GDM1 (cell line): ENCODE results near the gene CD55.

Experiments
- DNase-seq: peaks from one replicate; lab custom pipeline; 2025; lab: John Stamatoyannopoulos, UW

Gene CD55

GRCh38 chr1:207330011-207330710 is 8.7 kb downstream of the CD55 start:
- no peak for DNase-seq

DNA sequence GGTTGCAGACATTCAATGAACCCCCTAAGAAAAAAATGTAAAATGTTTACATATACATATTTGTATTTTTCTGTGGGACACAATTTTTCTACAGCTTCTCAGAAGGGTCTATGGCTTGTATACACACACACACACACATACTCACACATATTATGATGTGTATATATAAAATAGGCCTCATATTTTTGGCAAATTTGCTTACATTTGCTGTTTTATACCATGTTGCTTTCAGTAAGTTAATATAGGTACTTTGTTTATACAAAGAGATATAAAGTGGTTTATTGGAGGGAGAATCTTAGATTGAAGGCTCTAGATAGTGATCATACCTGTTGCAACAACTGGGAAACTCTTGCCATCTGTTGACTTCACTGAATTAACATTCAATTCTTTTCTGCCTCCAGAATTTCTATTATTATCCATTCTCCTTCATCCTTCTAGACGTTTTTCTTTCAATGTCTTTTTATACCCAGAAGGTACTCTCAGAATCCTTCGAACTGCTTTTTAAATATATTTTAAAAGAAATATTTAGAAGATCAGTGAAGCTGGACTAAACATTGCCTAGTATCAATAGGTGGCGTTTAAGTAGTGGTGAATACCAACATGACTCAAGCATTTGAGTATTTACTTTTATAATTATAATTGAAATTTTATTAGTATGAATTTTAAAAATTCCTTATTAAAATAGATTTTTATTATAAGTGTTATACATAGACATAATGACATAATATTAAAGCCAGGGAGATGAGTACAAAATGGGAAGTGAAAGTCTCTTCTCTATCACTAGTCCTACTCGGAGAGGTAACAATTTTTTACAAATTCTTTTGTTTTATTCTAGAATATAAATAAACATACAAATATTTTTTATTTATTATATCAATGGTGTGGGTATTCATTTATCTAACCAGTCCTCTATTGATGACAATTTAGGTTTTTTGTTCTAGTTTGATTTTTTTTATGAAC is 10.2 kb downstream of the CD55 start:
- no peak for DNase-seq

- no peak for DNase-seq
These were observed 11.6 kb downstream of the CD55 start for GRCh38 chr1:207333009-207333600.

DNA sequence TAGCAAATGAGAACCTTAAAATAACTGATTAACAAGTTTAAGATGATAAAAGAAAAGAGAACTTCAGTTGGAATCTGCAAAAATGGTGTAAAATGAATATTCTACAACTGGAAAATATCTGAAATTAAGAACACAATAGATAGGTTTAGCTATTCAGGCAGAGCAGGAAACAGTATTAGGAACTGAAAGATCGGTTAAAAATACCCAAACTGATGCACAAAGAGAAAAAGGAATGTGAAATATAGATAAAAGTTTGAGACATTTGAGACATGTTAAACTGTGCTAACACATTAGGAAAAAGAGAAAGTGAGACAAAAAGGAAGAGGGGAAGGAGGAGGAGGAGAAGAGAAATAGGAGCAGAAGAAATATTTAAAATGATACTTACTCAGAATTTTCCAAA is 12.1 kb downstream of the CD55 start:
- DNase-seq, result no peak

DNA sequence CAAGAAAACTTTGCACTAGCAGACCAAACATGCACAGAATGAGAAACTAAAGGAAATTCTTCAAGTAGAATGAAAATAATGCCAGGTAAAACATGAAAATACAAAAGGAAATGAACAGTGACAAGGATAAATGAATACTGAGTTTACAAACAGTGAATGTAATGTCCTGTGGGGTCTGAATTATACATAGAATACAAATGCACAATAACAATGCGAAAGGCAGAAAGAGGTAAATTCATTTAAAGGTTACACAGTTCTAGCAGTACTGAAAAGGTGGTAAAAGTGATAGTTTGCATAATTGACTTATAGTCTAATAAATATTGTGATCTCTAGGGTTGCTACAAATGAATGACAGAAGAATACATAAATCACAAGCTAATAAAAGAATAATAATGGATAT is 12.9 kb downstream of the CD55 start:
- no peak for DNase-seq

DNA sequence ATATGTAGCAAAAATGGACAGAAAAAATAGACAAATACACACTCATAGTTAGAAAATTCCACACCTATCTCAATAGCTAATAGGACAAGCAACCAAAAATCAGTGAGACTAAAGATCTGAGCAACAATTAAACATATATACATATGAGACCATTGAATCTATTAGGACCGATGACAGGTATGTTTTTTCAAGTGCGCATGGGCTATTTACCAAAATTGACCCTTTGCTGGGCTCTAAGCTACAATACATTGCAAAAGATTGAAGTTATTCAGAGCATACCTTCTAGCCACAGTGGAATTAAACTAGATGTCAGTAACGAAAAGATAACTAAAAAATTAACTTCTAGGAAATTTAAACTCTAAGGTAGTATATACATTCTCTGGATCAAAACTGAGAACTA is 13.7 kb downstream of the CD55 start:
- DNase-seq, result no peak

GRCh38 chr1:207335695-207336363 is 14.4 kb downstream of the CD55 start:
- DNase-seq, result no peak

GRCh38 chr1:207336559-207337467 is 15.3 kb downstream of the CD55 start:
- DNase-seq, result no peak

- no peak for DNase-seq
These were observed 20.9 kb downstream of the CD55 start for GRCh38 chr1:207342332-207342731.

GRCh38 chr1:207343675-207344074 is 22.2 kb downstream of the CD55 start:
- no peak for DNase-seq

GRCh38 chr1:207344221-207344620 is 22.7 kb downstream of the CD55 start:
- no peak for DNase-seq

DNA sequence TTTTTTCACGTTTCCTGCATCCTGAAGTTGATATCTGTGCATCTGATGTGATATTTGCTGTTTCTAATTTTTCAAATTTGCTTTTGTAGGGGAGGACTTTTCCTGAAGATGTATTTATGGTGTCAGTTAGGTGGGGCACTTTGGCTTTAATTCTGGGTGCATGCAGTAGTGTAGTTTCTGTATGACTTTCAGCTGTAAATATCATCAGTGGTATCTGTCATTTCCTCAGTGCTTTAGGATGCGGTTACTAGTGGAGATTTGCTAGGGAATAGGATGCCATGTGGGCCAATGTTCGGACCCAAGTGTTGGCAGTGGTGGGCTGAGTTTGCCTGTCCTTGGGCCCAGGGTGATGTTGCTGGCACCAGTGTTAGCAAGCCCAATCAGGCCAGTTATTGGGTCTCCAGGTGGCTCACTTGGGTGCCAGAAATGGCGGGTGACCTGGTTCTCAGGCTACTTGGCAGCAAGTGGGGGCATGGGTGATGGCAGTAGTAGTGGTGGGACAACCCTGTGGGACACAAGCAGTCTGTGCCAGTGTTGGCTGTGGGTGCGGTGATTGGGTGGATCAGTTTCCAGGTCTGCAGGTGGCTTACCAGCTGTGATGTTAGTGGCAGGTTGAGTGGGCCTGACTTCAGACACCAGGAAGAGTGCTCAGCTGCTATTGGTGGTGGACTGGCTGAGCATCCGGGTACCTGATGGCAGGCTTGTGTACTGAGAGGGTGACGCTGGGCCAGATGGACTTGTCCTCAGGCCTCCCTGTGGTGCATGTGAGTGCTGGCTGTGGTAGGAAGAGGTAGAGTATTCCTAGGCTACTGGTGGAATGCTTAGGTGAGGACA is 24.4 kb downstream of the CD55 start:
- no peak for DNase-seq

DNA sequence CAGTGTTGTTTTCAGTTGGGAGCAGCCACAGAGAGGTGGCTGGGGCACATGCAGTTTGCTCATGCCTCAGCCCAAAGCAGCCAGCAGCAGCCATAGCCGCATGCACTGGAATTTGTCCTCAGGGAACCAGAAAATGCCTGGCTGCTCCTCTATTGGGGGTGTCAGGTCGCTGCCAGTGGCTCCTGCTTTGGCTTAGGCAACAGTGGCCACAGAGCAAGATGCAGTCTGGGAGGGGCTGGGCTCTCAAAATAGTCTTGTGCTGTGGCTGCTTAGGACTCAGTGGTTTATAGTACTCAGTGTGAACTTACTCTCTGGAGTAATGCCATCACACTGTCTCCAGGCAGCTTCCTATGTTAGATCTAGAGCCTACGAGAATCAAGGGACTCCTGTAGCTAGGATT is 25.0 kb downstream of the CD55 start:
- no peak for DNase-seq

DNA sequence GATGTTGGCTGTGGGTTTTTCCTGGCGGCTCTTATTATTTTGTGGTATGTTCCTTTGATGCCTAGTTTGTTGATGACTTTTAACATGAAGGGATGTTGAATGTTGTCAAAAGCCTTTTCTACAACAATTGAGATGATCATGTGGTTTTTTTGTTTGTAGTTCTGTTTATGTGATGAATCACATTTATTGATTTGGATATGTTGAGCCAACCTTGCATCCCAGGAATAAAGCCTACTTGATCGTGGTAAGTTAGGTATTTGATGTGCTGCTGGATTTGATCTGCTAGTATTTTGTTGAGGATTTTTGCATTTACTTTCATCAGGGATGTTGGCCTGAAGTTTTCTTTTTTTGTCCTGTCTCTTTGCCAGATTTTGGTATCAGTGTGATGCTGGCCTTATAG is 28.5 kb downstream of the CD55 start:
- DNase-seq, result no peak

DNA sequence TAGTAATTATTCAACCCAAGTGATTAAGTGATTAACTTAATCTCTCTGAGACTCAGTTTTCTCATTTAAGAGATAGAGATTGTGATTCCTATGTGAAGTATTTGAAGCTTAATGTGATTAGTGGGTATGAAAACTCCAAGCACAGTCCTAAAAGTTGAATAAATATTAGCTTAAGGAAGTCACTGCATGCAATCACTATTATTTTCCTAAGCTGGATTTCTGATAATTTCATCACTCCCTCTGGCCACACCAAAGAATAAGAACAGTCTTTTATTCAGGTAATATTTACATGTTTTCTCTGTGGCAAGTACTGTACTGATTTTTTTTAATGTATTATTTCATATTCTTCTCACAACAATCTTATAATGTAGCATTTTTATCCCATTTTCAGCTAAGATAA is 31.1 kb downstream of the CD55 start:
- DNase-seq, result no peak

DNA sequence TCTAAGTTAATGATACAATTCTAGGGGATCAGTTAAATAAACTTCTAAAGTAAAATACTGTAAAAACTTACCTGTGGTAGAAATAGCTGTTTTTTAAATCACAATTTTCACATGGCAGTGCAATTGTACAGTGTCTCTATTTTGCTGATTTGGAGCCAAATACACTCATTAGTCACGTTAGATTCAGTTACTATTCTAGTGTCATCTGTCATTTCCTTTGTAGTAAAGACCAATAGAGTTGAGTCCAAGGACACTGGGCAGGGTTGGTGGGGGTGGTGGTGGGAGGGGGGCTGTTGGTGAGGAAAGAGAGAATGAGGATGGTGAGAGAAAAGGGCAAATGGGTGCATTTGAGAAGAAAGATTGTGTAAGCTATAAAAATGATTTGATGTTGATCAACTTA is 33.6 kb downstream of the CD55 start:
- no peak for DNase-seq

GRCh38 chr1:207355513-207356295 is 34.2 kb downstream of the CD55 start:
- no peak for DNase-seq

DNA sequence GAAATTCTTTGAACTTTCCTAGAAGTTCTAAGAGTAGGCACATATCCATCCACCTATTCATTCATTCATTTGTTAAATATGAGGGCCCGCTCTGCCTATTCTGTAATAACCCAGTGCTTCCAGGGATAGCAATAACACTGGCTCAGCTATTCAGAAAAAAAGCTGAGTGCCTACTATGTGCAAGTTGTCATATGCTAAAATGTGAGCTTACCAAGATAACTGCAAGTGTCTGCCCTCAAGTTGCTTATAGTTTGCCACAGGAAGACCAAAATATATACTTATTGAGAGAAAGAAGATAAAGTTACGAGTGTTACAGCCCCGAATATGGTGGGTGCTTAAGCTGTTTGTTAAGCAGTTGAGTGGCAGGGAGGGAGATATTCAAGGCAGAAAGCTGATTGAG is 39.6 kb downstream of the CD55 start:
- no peak for DNase-seq

- DNase-seq, result no peak
These were observed 40.4 kb downstream of the CD55 start for GRCh38 chr1:207361889-207362288.
